ENCODE results near the gene CKMT2. TPM values are rescaled to one million over a fixed set of nuclear protein-coding genes. Genes with fewer than 3 reads are reported as not detected.

The CKMT2 gene
- total RNA-seq, 1 experiment from 2014 or later = 1.8 TPM

GRCh38 chr5:81244451-81244850, 11.3 kb downstream of the CKMT2 start (continued):
- TF ChIP-seq JUN (CRISPR knock-in tag; IDR thresholded peaks at IDR 0.05) (no peak), RELA (CRISPR knock-in tag; IDR thresholded peaks at IDR 0.05; ENCODE audit: borderline replicate concordance) (no peak), PREB (CRISPR knock-in tag; IDR thresholded peaks at IDR 0.05; ENCODE audit: borderline replicate concordance) (no peak), SMAD3 (CRISPR knock-in tag; IDR thresholded peaks at IDR 0.05; ENCODE audit: borderline replicate concordance) (no peak), E2F5 (CRISPR knock-in tag; IDR thresholded peaks at IDR 0.05) (no peak)
- TF ChIP-seq, protein P1, sequence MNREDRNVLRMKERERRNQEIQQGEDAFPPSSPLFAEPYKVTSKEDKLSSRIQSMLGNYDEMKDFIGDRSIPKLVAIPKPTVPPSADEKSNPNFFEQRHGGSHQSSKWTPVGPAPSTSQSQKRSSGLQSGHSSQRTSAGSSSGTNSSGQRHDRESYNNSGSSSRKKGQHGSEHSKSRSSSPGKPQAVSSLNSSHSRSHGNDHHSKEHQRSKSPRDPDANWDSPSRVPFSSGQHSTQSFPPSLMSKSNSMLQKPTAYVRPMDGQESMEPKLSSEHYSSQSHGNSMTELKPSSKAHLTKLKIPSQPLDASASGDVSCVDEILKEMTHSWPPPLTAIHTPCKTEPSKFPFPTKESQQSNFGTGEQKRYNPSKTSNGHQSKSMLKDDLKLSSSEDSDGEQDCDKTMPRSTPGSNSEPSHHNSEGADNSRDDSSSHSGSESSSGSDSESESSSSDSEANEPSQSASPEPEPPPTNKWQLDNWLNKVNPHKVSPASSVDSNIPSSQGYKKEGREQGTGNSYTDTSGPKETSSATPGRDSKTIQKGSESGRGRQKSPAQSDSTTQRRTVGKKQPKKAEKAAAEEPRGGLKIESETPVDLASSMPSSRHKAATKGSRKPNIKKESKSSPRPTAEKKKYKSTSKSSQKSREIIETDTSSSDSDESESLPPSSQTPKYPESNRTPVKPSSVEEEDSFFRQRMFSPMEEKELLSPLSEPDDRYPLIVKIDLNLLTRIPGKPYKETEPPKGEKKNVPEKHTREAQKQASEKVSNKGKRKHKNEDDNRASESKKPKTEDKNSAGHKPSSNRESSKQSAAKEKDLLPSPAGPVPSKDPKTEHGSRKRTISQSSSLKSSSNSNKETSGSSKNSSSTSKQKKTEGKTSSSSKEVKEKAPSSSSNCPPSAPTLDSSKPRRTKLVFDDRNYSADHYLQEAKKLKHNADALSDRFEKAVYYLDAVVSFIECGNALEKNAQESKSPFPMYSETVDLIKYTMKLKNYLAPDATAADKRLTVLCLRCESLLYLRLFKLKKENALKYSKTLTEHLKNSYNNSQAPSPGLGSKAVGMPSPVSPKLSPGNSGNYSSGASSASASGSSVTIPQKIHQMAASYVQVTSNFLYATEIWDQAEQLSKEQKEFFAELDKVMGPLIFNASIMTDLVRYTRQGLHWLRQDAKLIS (CRISPR knock-in tag; IDR thresholded peaks at IDR 0.05; ENCODE audit: borderline replicate concordance) = no peak
- TF ChIP-seq, protein P2, sequence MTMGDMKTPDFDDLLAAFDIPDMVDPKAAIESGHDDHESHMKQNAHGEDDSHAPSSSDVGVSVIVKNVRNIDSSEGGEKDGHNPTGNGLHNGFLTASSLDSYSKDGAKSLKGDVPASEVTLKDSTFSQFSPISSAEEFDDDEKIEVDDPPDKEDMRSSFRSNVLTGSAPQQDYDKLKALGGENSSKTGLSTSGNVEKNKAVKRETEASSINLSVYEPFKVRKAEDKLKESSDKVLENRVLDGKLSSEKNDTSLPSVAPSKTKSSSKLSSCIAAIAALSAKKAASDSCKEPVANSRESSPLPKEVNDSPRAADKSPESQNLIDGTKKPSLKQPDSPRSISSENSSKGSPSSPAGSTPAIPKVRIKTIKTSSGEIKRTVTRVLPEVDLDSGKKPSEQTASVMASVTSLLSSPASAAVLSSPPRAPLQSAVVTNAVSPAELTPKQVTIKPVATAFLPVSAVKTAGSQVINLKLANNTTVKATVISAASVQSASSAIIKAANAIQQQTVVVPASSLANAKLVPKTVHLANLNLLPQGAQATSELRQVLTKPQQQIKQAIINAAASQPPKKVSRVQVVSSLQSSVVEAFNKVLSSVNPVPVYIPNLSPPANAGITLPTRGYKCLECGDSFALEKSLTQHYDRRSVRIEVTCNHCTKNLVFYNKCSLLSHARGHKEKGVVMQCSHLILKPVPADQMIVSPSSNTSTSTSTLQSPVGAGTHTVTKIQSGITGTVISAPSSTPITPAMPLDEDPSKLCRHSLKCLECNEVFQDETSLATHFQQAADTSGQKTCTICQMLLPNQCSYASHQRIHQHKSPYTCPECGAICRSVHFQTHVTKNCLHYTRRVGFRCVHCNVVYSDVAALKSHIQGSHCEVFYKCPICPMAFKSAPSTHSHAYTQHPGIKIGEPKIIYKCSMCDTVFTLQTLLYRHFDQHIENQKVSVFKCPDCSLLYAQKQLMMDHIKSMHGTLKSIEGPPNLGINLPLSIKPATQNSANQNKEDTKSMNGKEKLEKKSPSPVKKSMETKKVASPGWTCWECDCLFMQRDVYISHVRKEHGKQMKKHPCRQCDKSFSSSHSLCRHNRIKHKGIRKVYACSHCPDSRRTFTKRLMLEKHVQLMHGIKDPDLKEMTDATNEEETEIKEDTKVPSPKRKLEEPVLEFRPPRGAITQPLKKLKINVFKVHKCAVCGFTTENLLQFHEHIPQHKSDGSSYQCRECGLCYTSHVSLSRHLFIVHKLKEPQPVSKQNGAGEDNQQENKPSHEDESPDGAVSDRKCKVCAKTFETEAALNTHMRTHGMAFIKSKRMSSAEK (CRISPR knock-in tag; IDR thresholded peaks at IDR 0.05; ENCODE audit: borderline replicate concordance) = no peak

DNA sequence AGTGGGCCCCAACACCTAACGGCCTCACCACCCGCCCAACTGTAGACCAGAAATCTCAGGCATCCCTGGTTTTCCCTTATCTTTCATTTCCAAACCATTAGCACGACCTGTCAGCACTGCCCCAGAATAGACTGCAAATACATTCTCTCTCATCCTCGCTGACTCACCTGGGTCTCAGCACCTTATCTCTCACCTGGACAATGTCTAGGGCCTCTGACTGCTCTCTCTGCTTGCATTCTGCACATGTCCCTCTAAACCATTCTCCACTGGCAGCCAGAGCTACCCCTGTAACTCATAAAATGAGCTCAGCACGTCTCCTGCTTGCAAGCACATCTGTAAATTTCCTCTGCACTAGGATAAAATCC, 12.7 kb downstream of the CKMT2 start:
- Mint-ChIP-seq H3K27me3 (ENCODE audit: low read depth) (no peaks in the 10 kb centered on the region), H3K36me3 (peaks cover 3% of the 10 kb centered on the region; the same call in 1 of the 2 replicates), H3K27ac (no peak overlapping the region), H3K4me3 (no peak overlapping the region), H3K4me1 (peaks cover 34% of the 10 kb centered on the region), H3K9me3 (no peaks in the 10 kb centered on the region)
- ChIA-PET CTCF (no interaction called here), POLR2A (no interaction called here)
- DNase-seq (ENCODE audit: low spot score) (no peak), ATAC-seq (no peak)
- TF ChIP-seq, protein P3, sequence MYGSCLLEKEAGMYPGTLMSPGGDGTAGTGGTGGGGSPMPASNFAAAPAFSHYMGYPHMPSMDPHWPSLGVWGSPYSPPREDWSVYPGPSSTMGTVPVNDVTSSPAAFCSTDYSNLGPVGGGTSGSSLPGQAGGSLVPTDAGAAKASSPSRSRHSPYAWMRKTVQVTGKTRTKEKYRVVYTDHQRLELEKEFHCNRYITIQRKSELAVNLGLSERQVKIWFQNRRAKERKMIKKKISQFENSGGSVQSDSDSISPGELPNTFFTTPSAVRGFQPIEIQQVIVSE (CRISPR knock-in tag; IDR thresholded peaks at IDR 0.05; ENCODE audit: borderline replicate concordance) = no peak
- TF ChIP-seq ZNF425 (CRISPR knock-in tag; conservative IDR thresholded peaks at IDR 0.05) (no peak), SP1 (CRISPR knock-in tag; conservative IDR thresholded peaks at IDR 0.05) (no peak), PRRX2 (CRISPR knock-in tag; IDR thresholded peaks at IDR 0.05) (no peak), FOXP1 (CRISPR knock-in tag; IDR thresholded peaks at IDR 0.05; ENCODE audit: borderline replicate concordance) (no peak), TEAD4 (CRISPR knock-in tag; IDR thresholded peaks at IDR 0.05) (no peak), NFATC4 (CRISPR knock-in tag; IDR thresholded peaks at IDR 0.05) (no peak), ZNF219 (CRISPR knock-in tag; IDR thresholded peaks at IDR 0.05; ENCODE audit: borderline replicate concordance) (no peak), JAZF1 (CRISPR knock-in tag; IDR thresholded peaks at IDR 0.05) (no peak)
- TF ChIP-seq, protein P4, sequence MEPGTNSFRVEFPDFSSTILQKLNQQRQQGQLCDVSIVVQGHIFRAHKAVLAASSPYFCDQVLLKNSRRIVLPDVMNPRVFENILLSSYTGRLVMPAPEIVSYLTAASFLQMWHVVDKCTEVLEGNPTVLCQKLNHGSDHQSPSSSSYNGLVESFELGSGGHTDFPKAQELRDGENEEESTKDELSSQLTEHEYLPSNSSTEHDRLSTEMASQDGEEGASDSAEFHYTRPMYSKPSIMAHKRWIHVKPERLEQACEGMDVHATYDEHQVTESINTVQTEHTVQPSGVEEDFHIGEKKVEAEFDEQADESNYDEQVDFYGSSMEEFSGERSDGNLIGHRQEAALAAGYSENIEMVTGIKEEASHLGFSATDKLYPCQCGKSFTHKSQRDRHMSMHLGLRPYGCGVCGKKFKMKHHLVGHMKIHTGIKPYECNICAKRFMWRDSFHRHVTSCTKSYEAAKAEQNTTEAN (CRISPR knock-in tag; IDR thresholded peaks at IDR 0.05) = no peak
- TF ChIP-seq, protein P1 (CRISPR knock-in tag; IDR thresholded peaks at IDR 0.05; ENCODE audit: borderline replicate concordance) = no peak

Data from WTC11 (cell line).